ENCODE measurements around the gene RARG. TPM values are rescaled to one million over a fixed set of nuclear protein-coding genes. Genes with fewer than 3 reads are reported as not detected.

Gene RARG
- 10 to 100 TPM; 21.2 to 43.0 (median 32.1) TPM for total RNA-seq

DNA sequence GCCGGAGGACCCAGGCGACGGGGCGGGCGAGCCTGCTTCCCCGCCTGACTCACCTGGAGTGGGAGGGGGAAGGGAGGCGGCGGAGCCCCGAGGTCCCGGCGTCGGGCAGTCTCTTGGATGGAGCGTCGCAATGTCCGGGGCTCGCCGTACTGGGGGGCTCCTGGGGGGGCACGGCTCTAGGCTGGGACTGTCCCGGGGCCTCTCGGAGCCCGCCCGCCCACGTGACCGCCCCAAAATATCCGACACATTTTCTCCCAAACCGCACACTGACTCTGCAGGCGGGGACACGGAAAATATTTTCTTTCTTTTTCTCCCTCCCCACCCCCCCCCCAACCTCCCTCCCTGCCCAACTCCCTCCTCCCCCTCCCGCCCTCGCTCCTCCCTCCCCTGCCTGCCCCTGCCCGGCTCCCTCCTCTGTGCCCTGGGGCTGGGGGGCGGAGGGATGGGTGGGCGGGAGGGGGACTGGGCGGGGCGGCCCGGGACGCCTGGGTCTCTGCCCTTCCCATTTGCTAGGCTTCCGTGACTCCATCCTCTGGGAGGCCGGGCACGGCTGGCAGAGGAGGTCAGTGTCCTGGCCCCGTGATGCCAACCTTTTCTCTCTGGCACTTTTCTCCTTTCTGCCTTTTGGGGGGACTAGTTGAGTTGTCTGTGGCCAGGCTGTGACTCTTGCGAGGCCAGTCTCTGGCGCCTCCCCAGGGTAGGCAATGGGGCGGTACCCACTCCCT lies at the start of gene RARG:
Gene RARG, minus strand, starts transcription at position 289 of the 725 bp plus-strand sequence. CDS start 4,664 bp downstream, outside the sequence.
- DNase-seq (peak; percentile 64 to 90), ATAC-seq (ENCODE audit: low FRiP score in 2 of 2) (peak; percentile 80 to 81)
- peak within 1 kb of the TSS; percentile 72 to 90 (median 86) for H3K27ac ChIP-seq

GRCh38 chr12:53279888-53280498 lies 48.0 kb upstream of the RARG start:
- no peak for TF ChIP-seq POLR2A (IDR thresholded peaks at IDR 0.05)
- TF ChIP-seq, protein P1, sequence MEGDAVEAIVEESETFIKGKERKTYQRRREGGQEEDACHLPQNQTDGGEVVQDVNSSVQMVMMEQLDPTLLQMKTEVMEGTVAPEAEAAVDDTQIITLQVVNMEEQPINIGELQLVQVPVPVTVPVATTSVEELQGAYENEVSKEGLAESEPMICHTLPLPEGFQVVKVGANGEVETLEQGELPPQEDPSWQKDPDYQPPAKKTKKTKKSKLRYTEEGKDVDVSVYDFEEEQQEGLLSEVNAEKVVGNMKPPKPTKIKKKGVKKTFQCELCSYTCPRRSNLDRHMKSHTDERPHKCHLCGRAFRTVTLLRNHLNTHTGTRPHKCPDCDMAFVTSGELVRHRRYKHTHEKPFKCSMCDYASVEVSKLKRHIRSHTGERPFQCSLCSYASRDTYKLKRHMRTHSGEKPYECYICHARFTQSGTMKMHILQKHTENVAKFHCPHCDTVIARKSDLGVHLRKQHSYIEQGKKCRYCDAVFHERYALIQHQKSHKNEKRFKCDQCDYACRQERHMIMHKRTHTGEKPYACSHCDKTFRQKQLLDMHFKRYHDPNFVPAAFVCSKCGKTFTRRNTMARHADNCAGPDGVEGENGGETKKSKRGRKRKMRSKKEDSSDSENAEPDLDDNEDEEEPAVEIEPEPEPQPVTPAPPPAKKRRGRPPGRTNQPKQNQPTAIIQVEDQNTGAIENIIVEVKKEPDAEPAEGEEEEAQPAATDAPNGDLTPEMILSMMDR (IDR thresholded peaks at IDR 0.05): no peak
- no peak for TF ChIP-seq POLR2AphosphoS5 (IDR thresholded peaks at IDR 0.05)
- TF ChIP-seq EP300 (IDR thresholded peaks at IDR 0.05): no peak
- WGBS, 2 donors: 81 to 83% methylated on average over 8 to 9 of the region's 9 CpGs
- H3K36me3 ChIP-seq: no peaks in the 10 kb centered on the region
- H3K9me3 ChIP-seq: no peaks in the 10 kb centered on the region
- no peak overlapping the region for H3K27ac ChIP-seq
- no peak for DNase-seq
- no peaks in the 10 kb centered on the region for H3K27me3 ChIP-seq
- H3K4me3 ChIP-seq: no peak overlapping the region
- no peaks in the 10 kb centered on the region for H3K4me1 ChIP-seq
- no peak for ATAC-seq (ENCODE audit: low FRiP score in 2 of 2)

More for the DNA sequence above, at the start of gene RARG:
- peaks cover 0 to 3% (median 0%) of the 10 kb centered on the region in 4 donors for H3K36me3 ChIP-seq
- H3K4me3 ChIP-seq: peak within 1 kb of the TSS; percentile 59 to 79 (median 65)
- WGBS, 2 donors: 0 to 1% methylated on average over 18 to 38 of the region's 44 CpGs
- H3K9me3 ChIP-seq: no peaks in the 10 kb centered on the region
- H3K4me1 ChIP-seq: peaks cover 35 to 48% (median 46%) of the 10 kb centered on the region in 4 donors
- TF ChIP-seq POLR2AphosphoS5 (IDR thresholded peaks at IDR 0.05) (peak; percentile 15 to 44), POLR2A (IDR thresholded peaks at IDR 0.05) (peak in 1 of 4 donors; percentile 39), EP300 (IDR thresholded peaks at IDR 0.05) (no peak)
- TF ChIP-seq, protein P1 (IDR thresholded peaks at IDR 0.05): peak in 1 of 6 experiments; percentile 8
- no peaks in the 10 kb centered on the region for H3K27me3 ChIP-seq

DNA sequence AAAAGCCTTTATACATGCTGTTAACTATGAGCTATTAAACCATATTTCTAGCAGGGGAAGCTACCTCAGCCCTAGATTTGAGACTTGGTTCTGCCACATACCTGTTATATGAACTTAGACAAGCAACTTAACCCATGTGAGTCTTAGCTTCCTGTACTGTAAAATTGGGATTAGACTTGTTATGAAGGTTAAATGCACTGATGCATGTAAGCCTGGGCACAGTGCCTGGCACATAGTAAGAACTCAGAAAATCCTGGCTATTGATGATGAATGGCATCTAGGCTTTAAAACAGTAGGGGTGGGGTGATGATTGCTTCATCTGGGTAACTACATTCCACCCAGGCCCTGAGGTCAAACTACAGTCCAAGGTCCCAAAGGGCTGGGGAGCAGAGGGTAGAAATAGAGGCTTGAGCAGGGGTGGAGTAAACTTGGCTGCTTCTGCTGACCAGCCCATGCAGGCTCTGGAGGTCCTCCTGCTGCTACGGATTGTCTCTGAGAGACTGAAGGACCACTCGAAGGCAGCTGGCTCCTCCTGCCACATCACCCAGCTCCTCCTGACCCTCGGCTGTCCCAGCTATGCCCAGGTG lies 47.4 kb upstream of the RARG start:
- ATAC-seq (ENCODE audit: low FRiP score in 2 of 2): no peak

DNA sequence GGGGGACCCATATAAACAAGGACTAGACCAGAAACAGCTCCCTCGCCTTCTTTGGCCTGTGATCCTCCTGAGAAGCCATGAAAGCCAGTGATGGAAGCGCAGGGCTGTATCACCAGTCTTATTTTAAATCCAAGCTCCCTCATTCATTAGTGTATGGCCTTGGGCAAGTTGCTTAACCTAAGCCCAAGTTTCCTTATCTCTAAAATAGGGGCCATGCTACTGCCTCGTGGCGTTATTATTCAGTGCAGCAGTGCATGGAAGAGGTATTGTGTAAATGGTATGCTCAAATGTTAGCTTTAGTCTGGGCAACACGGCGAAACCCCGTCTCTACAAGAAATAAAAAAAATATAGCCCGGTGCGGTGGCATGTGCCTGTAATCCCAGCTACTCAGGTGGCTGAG lies 46.0 kb upstream of the RARG start:
- DNase-seq: no peak
- 95 to 96% methylated on average over 9 of the region's 9 CpGs for WGBS, 2 donors
- no peaks in the 10 kb centered on the region for H3K9me3 ChIP-seq
- no peak overlapping the region for H3K4me3 ChIP-seq
- no peaks in the 10 kb centered on the region for H3K4me1 ChIP-seq
- no peaks in the 10 kb centered on the region for H3K36me3 ChIP-seq
- no peaks in the 10 kb centered on the region for H3K27me3 ChIP-seq
- ATAC-seq (ENCODE audit: low FRiP score in 2 of 2): no peak
- TF ChIP-seq POLR2AphosphoS5 (IDR thresholded peaks at IDR 0.05) (no peak), EP300 (IDR thresholded peaks at IDR 0.05) (no peak)
- no peak overlapping the region for H3K27ac ChIP-seq

More for the DNA sequence above, 47.4 kb upstream of the RARG start:
- H3K4me1 ChIP-seq: no peaks in the 10 kb centered on the region
- H3K27ac ChIP-seq: no peak overlapping the region
- H3K36me3 ChIP-seq: no peaks in the 10 kb centered on the region
- H3K27me3 ChIP-seq: no peaks in the 10 kb centered on the region
- H3K9me3 ChIP-seq: no peaks in the 10 kb centered on the region
- TF ChIP-seq, protein P1 (IDR thresholded peaks at IDR 0.05): no peak
- TF ChIP-seq EP300 (IDR thresholded peaks at IDR 0.05) (no peak), POLR2AphosphoS5 (IDR thresholded peaks at IDR 0.05) (no peak), POLR2A (IDR thresholded peaks at IDR 0.05) (no peak)
- 78 to 88% methylated on average over 3 of the region's 3 CpGs for WGBS, 2 donors
- DNase-seq: no peak
- H3K4me3 ChIP-seq: no peak overlapping the region

GRCh38 chr12:53276511-53276910 lies 44.5 kb upstream of the RARG start:
- no peaks in the 10 kb centered on the region for H3K27me3 ChIP-seq
- H3K36me3 ChIP-seq: no peaks in the 10 kb centered on the region
- TF ChIP-seq, protein P1 (IDR thresholded peaks at IDR 0.05): no peak
- TF ChIP-seq POLR2A (IDR thresholded peaks at IDR 0.05) (no peak), EP300 (IDR thresholded peaks at IDR 0.05) (no peak), POLR2AphosphoS5 (IDR thresholded peaks at IDR 0.05) (no peak)
- no peak overlapping the region for H3K27ac ChIP-seq
- WGBS, 2 donors: 100% methylated on average over 7 of the region's 11 CpGs; no CpG with 5 or more reads in 1 of the 2 donors
- ATAC-seq (ENCODE audit: low FRiP score in 2 of 2): no peak
- no peaks in the 10 kb centered on the region for H3K4me1 ChIP-seq
- DNase-seq: no peak
- no peak overlapping the region for H3K4me3 ChIP-seq
- no peaks in the 10 kb centered on the region for H3K9me3 ChIP-seq
